DND-41 (cell line): Measurements from ENCODE around the gene ACER3.

Experiments used
- ATAC-seq: fragments of 200-7000 bp; cut with Tn5 transposase; 3 replicates; pipeline ENCODE4 v1.9.1; 2021; ENCODE audit warnings: low read depth; ENCODE audit not compliant: insufficient read depth
- DNase-seq: peaks from one replicate; pipeline ENCODE4 v3.0.0-alpha.2; 2020
- H2AFZ ChIP-seq: 2 replicates; pipeline ENCODE4 v1.6.0; 2012; ENCODE audit warnings: low read depth, low read length
- H3K27ac ChIP-seq: 2 replicates; pipeline ENCODE4 v1.5.1; 2012; ENCODE audit warnings: low read length, inconsistent platforms
- H3K27me3 ChIP-seq: fragments of 200-600 bp; sonication (generic); 2 replicates; pipeline ENCODE4 v1.6.0; 2012; ENCODE audit warnings: low read length, mild to moderate bottlenecking, inconsistent platforms; ENCODE audit not compliant: insufficient read depth, poor library complexity
- H3K36me3 ChIP-seq: 2 replicates; pipeline ENCODE4 v1.5.1; 2012; ENCODE audit warnings: low read length, inconsistent platforms; ENCODE audit not compliant: insufficient read depth
- H3K4me1 ChIP-seq: 2 replicates; pipeline ENCODE4 v1.5.1; 2012; ENCODE audit warnings: mild to moderate bottlenecking, low read length; ENCODE audit not compliant: insufficient read depth
- H3K4me2 ChIP-seq: 2 replicates; pipeline ENCODE4 v1.6.0; 2012; ENCODE audit warnings: mild to moderate bottlenecking, moderate library complexity, low read length, inconsistent platforms; ENCODE audit not compliant: insufficient read depth
- H3K4me3 ChIP-seq, 2 experiments: fragments of 200-600 bp in 1 of 2; shearing (Covaris generic) in 1 of 2; 2 replicates each; pipeline ENCODE4 v1.5.1; 2012 to 2016; ENCODE audit warnings: inconsistent platforms in 2 of 2, low read length in 2 of 2, mild to moderate bottlenecking in 2 of 2, low read depth in 1 of 2, moderate library complexity in 1 of 2
- H3K79me2 ChIP-seq: 2 replicates; pipeline ENCODE4 v1.6.0; 2012; ENCODE audit warnings: low read length, inconsistent platforms; ENCODE audit not compliant: insufficient read depth
- H3K9ac ChIP-seq: 2 replicates; pipeline ENCODE4 v1.6.0; 2012; ENCODE audit warnings: low read depth, mild to moderate bottlenecking, inconsistent platforms, low read length, moderate library complexity
- H3K9me3 ChIP-seq: 2 replicates; pipeline ENCODE4 v1.5.1; 2012; ENCODE audit warnings: low read length, moderate library complexity, mild to moderate bottlenecking, inconsistent platforms; ENCODE audit not compliant: insufficient read depth, severe bottlenecking
- H4K20me1 ChIP-seq: 2 replicates; pipeline ENCODE4 v1.6.0; 2012; ENCODE audit warnings: low read length; ENCODE audit not compliant: insufficient read depth
- CTCF ChIP-seq: IDR thresholded peaks from 2 replicates; pipeline ENCODE4 v1.5.1; 2012; ENCODE audit warnings: borderline replicate concordance, low read length, moderate library complexity, mild to moderate bottlenecking; ENCODE audit not compliant: poor library complexity, severe bottlenecking; ENCODE audit errors: extremely low read depth
- EZH2 ChIP-seq: IDR thresholded peaks from 3 replicates; pipeline ENCODE4 v1.6.1; 2012; ENCODE audit warnings: borderline replicate concordance, low read depth, mild to moderate bottlenecking, moderate library complexity, low read length, inconsistent platforms; ENCODE audit not compliant: severe bottlenecking

The ACER3 gene

DNA sequence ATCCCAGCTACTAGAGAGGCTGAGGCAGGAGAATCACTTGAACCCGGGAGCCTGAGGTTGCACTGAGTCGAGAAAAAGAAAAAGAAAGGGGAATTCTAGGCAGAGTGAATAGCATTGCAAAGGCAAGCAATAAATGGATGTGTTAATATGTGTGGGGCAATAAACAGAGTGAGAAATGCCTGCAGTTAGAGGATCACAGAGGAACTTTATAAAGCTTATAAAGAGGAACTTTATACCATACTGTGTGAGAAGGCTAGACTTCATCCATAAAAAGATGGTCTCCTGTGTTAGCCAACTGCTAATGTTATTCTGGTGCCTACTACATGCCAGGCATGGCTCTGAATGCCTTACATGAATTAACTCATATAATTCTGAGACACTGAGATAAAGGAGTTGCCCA is 174.3 kb downstream of the ACER3 start:
- no peak overlapping the region for H3K27ac ChIP-seq
- ATAC-seq: no peak
- H4K20me1 ChIP-seq: no peaks in the 10 kb centered on the region
- H3K79me2 ChIP-seq: no peaks in the 10 kb centered on the region
- H3K27me3 ChIP-seq: no peaks in the 10 kb centered on the region
- no peak overlapping the region for H3K9ac ChIP-seq
- no peaks in the 10 kb centered on the region for H3K4me1 ChIP-seq
- H3K4me3 ChIP-seq: no peak overlapping the region
- TF ChIP-seq EZH2: no peak
- TF ChIP-seq CTCF: no peak
- no peaks in the 10 kb centered on the region for H3K9me3 ChIP-seq
- no peaks in the 10 kb centered on the region for H3K36me3 ChIP-seq
- no peak overlapping the region for H3K4me2 ChIP-seq
- DNase-seq: no peak
- no peak overlapping the region for H2AFZ ChIP-seq

DNA sequence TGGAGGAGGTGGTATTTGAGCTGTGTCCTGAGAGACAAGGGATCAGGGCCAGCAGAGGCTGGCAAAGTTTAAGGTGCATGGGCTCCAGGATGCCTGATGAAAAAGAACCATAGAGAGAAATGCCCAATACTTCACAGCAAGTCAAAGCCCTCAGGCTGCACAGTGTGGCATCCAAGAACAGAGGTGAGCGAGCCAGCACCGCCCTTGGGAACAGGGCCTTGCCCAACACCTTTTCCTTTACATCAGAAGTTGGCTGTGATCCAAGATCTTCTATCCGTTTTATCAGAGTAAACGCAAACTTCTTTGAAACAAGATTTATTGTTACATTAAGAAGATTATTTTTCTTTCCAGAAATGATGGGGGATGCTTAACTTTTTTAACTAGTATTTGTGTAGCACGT is 174.9 kb downstream of the ACER3 start:
- DNase-seq (no peak), ATAC-seq (no peak)
- H4K20me1 ChIP-seq: no peaks in the 10 kb centered on the region
- H3K27me3 ChIP-seq: no peaks in the 10 kb centered on the region
- TF ChIP-seq CTCF (no peak), EZH2 (no peak)
- H3K36me3 ChIP-seq: no peaks in the 10 kb centered on the region
- H3K79me2 ChIP-seq: no peaks in the 10 kb centered on the region
- H3K4me1 ChIP-seq: no peaks in the 10 kb centered on the region
- no peak overlapping the region for H3K27ac ChIP-seq
- no peak overlapping the region for H3K9ac ChIP-seq
- H3K4me3 ChIP-seq: no peak overlapping the region
- no peak overlapping the region for H3K4me2 ChIP-seq
- no peaks in the 10 kb centered on the region for H3K9me3 ChIP-seq
- no peak overlapping the region for H2AFZ ChIP-seq

- no peaks in the 10 kb centered on the region for H3K4me1 ChIP-seq
Observed at GRCh38 chr11:77036398-77036797, 175.7 kb downstream of the ACER3 start.

More at GRCh38 chr11:77036398-77036797, 175.7 kb downstream of the ACER3 start:
- DNase-seq (no peak), ATAC-seq (no peak)
- no peak overlapping the region for H3K27ac ChIP-seq
- no peaks in the 10 kb centered on the region for H3K36me3 ChIP-seq
- H3K4me2 ChIP-seq: no peak overlapping the region
- H3K27me3 ChIP-seq: no peaks in the 10 kb centered on the region
- no peak overlapping the region for H3K4me3 ChIP-seq
- H3K9ac ChIP-seq: no peak overlapping the region
- TF ChIP-seq EZH2 (no peak), CTCF (no peak)
- no peaks in the 10 kb centered on the region for H3K79me2 ChIP-seq
- H4K20me1 ChIP-seq: no peaks in the 10 kb centered on the region
- H3K9me3 ChIP-seq: no peaks in the 10 kb centered on the region
- H2AFZ ChIP-seq: no peak overlapping the region
